Activated gamma-delta T cell (primary cell): Measurements from ENCODE around the gene SERINC2.

ENCODE experiments used
- DNase-seq: peaks from one replicate; lab custom pipeline; 2025; lab: John Stamatoyannopoulos, UW
- total RNA-seq, 2 donors: gene quantifications; one replicate each; lab custom pipeline; 2026; lab: John Stamatoyannopoulos, UW

Gene SERINC2
- 0 to 0.57 reads per million in 2 donors for total RNA-seq

GRCh38 chr1:31412732-31413404 is at the start of gene SERINC2:
TSS of gene SERINC2 (plus strand) at chr1:31413213. CDS start at chr1:31413266, 53 bp downstream.
- DNase-seq = no peak

GRCh38 chr1:31364561-31365250 is 48.3 kb upstream of the SERINC2 start:
- DNase-seq = no peak

- no peak for DNase-seq
Measured at GRCh38 chr1:31366796-31367195, 46.2 kb upstream of the SERINC2 start.

GRCh38 chr1:31368611-31369107 is 44.4 kb upstream of the SERINC2 start:
- DNase-seq = no peak

- no peak for DNase-seq
Measured at GRCh38 chr1:31370021-31370420, 43.0 kb upstream of the SERINC2 start.

GRCh38 chr1:31370565-31370964 is 42.4 kb upstream of the SERINC2 start:
- no peak for DNase-seq

- no peak for DNase-seq
Measured at GRCh38 chr1:31371121-31371959, 41.7 kb upstream of the SERINC2 start.

- DNase-seq = no peak
Measured at GRCh38 chr1:31372051-31372450, 41.0 kb upstream of the SERINC2 start.

- DNase-seq = no peak
Measured at GRCh38 chr1:31372751-31373055, 40.3 kb upstream of the SERINC2 start.

GRCh38 chr1:31373056-31373896 is 39.7 kb upstream of the SERINC2 start, which contains the start of gene FABP3:
TSS of gene FABP3 (minus strand) at chr1:31373076. CDS start at chr1:31373014, 62 bp downstream.
- DNase-seq = no peak

- DNase-seq = no peak
Measured at GRCh38 chr1:31373897-31374486, 39.0 kb upstream of the SERINC2 start.

GRCh38 chr1:31374511-31375196 is 38.4 kb upstream of the SERINC2 start:
- DNase-seq = no peak

GRCh38 chr1:31376375-31377134 is 36.5 kb upstream of the SERINC2 start:
- no peak for DNase-seq

GRCh38 chr1:31377364-31377863 is 35.6 kb upstream of the SERINC2 start:
- no peak for DNase-seq

- no peak for DNase-seq
Measured at GRCh38 chr1:31378001-31378400, 35.0 kb upstream of the SERINC2 start.

GRCh38 chr1:31380181-31380580 is 32.8 kb upstream of the SERINC2 start:
- DNase-seq = no peak

GRCh38 chr1:31381394-31382294 is 31.4 kb upstream of the SERINC2 start:
- no peak for DNase-seq

- DNase-seq = no peak
Measured at GRCh38 chr1:31382379-31382989, 30.5 kb upstream of the SERINC2 start.
